GM18858 (cell line): Measurements from ENCODE around the gene APBB2.
"Not testable (repeated sequence)": the region's sequence is repeated elsewhere in the genome, so short reads cannot be mapped to it uniquely, and the experiment has no call there.

ENCODE experiments used
- ATAC-seq: cut with Tn5 transposase; IDR thresholded peaks from one replicate; pipeline ENCODE4 v1.9.1; 2021; ENCODE audit not compliant: unreplicated experiment

Gene APBB2

GRCh38 chr4:40840255-40840984 is 373.9 kb downstream of the APBB2 start:
- no peak for ATAC-seq

- no peak for ATAC-seq
These were observed 375.6 kb downstream of the APBB2 start for GRCh38 chr4:40838742-40839141.

- ATAC-seq: no peak
These were observed 377.1 kb downstream of the APBB2 start for GRCh38 chr4:40837094-40837870.

- ATAC-seq: no peak
These were observed 381.1 kb downstream of the APBB2 start for GRCh38 chr4:40833212-40833611.

- no peak for ATAC-seq
These were observed 382.2 kb downstream of the APBB2 start for GRCh38 chr4:40832175-40832574.

- no peak for ATAC-seq
These were observed 383.0 kb downstream of the APBB2 start for GRCh38 chr4:40831146-40831907.

- ATAC-seq: no peak
These were observed 384.8 kb downstream of the APBB2 start for GRCh38 chr4:40829586-40829985.

- no peak for ATAC-seq
These were observed 385.7 kb downstream of the APBB2 start for GRCh38 chr4:40828661-40829060.

GRCh38 chr4:40827758-40828157 is 386.6 kb downstream of the APBB2 start:
- ATAC-seq: no peak

GRCh38 chr4:40826821-40827220 is 387.5 kb downstream of the APBB2 start:
- ATAC-seq: no peak

GRCh38 chr4:40825014-40825838 is 389.1 kb downstream of the APBB2 start:
- no peak for ATAC-seq

GRCh38 chr4:40822420-40823166 is 391.7 kb downstream of the APBB2 start:
- no peak for ATAC-seq

GRCh38 chr4:40820101-40820500 is 394.2 kb downstream of the APBB2 start:
- ATAC-seq: no peak

- ATAC-seq: not testable (repeated sequence)
These were observed 397.2 kb downstream of the APBB2 start for GRCh38 chr4:40817157-40817556.

- ATAC-seq: no peak
These were observed 401.5 kb downstream of the APBB2 start for GRCh38 chr4:40812856-40813255.

- no peak for ATAC-seq
These were observed 402.0 kb downstream of the APBB2 start for GRCh38 chr4:40812386-40812785.

- no peak for ATAC-seq
These were observed 402.4 kb downstream of the APBB2 start for GRCh38 chr4:40811956-40812355.

- ATAC-seq: no peak
These were observed 405.4 kb downstream of the APBB2 start for GRCh38 chr4:40808926-40809457.

- no peak for ATAC-seq
These were observed 409.7 kb downstream of the APBB2 start for GRCh38 chr4:40804598-40804997.

- peak; percentile 91 for ATAC-seq
These were observed 414.3 kb downstream of the APBB2 start for GRCh38 chr4:40800064-40800463.
